ENCODE results near the gene ZCCHC14.

- TF ChIP-seq CTCF (IDR thresholded peaks at IDR 0.05 in 8 of 11, conservative IDR thresholded peaks at IDR 0.05 in 3 of 11): no peak
- no peak for TF ChIP-seq POLR2A (IDR thresholded peaks at IDR 0.05)
Observed at GRCh38 chr16:87415441-87415840, 77.4 kb downstream of the ZCCHC14 start.

Data from spleen (tissue), 7 donors.